GM21360 (cell line): ENCODE results near the gene INPP5B.
A peak's percentile ranks its signal among the peaks of the same experiment; 100 is the strongest.
"Not testable (repeated sequence)": the region's sequence is repeated elsewhere in the genome, so short reads cannot be mapped to it uniquely, and the experiment has no call there.

Experiments used
- ATAC-seq: cut with Tn5 transposase; IDR thresholded peaks from one replicate; pipeline ENCODE4 v1.9.1; 2021; ENCODE audit warnings: mild to moderate bottlenecking, moderate library complexity; ENCODE audit not compliant: unreplicated experiment

Gene INPP5B

DNA sequence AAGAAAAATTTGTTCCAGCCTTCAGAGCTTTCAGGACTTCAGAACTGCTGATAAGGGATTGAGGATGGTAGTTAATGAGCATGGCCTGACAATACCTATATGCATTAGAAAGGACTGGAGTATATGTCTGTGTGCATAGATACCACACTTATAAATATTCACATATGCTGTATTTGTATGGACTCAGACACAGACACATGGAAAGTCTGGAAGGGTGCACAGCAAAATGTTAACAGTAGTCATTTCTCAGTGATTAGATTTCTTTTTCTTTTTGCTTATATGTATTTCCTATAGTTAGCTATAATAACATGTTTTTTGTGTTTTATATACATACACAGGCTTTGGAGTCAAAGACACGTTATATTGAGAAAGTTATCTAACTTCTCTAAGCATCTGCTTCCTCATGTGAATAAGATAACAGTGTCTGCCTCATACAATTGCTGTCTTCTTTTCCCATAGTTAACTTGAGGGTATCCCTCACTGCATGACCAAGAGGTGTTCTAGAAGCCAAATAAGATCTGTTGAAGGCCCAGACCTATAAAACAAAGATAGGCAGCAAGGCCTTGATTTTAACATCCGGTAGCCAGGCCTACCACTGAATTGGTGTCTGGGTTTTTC is 31.3 kb downstream of the INPP5B start:
- no peak for ATAC-seq

DNA sequence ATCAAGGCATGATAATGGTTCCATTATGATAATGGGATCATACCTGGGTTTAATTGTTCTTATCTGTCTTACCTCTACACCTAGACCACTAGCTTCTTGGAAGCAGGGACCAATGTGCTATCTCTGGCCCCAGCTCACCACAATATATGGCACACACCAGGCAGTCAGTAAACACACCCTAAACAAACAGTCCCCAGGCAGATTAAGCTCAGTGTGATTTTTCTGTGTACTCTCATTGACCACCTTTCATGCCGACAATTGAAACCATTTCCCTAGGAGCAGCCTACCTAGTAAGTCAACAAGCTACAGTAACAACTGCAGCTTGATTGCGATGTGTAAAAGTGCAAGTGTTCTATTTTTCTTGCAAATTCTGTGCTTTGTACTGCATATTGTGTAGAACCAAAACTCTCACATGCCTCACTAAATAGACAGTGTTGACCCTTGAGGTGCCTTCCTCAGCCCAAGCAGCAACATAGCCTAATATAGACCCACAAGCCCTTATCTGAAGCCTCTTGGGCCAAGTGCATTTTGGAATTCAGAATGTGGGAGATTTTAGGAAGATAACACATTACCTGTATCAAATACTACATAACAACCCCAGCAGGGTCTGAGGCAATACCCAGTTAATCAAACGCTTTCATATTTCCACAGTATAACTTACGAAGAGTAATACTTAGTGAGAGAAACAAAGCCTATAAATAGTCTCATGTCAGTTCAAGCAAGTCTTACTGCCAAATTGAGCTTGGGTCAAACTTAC is 32.0 kb downstream of the INPP5B start:
- no peak for ATAC-seq

DNA sequence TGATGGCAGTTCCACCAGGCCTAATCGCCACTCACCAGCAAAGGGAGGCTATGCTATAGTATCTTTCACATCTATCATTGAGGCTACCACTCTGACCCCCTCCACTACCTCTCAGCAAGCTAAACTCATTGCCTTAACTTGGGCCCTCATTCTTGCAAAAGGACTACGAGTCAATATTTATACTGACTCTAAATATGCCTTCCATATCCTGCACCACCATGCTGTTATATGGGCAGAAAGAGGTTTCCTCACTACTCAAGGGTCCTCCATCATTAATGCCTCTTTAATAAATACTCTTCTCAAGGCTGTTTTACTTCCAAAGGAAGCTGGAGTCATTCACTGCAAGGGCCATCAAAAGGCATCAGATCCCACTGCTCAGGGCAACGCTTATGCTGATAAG is 35.4 kb downstream of the INPP5B start:
- ATAC-seq = not testable (repeated sequence)

DNA sequence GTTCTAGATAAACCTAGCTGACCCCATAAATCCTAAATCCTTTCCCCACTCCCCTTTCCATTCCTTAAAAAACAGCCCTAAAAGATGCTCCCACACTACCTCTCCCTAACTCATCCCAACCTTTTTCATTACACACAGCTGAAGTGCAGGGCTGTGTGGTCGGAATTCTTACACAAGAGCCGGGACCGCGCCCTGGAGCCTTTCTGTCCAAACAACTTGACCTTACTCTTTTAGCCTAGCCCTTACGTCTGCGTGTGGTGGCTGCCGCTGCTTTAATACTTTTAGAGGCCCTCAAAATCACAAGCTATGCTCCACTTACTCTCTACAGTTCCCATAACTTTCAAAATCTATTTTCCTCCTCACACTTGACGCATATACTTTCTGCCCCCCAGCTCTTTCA is 36.0 kb downstream of the INPP5B start:
- ATAC-seq = not testable (repeated sequence)

DNA sequence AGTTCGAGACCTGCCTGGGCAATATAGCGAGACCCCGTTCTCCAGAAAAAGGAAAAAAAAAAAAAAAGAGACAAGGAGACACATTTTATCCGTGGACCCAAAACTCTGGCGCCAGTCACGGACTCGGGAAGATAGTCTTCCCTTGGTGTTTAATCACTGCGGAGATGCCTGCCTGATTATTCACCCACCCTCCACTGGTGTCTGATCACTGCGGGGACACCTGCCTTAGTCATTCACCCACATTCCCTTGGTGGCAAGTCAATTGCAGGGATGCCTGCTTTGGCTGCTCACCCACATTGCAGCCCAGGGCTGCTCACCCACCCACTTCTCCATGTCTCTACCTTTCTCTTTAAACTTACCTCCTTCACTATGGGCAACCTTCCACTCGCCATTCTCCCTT is 38.3 kb downstream of the INPP5B start:
- ATAC-seq = not testable (repeated sequence)

DNA sequence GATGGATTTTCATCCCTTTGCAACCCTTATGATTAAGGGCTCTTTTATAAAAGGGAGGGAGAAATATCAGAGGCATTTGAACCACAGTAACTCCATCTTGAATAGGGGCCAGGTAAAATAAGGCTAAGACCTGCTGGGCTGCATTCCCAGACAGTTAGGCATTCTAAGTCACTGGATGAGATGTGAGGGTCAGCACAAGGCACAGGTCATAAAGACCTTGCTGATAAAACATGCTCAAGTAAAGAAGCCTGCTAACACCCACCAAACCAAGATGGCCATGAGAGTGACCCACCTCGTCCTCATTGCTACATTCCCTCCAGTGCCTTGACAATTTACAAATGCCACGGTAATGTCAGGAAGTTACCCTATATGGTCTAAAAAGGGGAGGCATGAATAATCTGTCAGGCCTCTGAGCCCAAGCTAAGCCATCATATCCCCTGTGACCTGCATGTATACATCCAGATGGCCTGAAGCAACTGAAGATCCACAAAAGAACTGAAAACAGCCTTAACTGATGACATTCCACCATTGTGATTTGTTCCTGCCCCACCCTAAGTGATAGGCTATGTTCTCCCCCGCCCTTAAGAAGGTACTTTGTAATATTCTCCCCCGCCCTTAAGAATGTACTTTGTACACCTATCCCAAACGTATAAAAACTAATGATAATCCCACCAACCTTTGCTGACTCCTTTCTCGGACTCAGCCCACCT is 39.3 kb downstream of the INPP5B start:
- not testable (repeated sequence) for ATAC-seq

DNA sequence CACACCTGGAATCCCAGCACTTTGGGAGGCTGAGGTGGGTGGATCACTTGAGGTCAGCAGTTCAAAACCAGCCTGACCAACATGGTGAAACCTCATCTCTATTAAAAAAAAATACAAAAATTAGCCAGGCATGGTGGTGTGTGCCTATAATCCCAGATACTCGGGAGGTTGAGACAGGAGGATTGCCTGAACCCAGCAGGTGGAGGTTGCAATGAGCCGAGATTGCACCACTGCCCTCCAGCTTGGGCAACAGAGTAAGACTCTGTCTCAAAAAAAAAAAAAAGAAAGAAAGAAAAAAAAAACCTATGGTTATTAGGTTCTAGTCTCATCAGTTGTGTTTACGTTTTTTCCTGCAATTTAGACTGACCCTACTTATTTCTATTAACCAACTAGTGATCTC is 40.3 kb downstream of the INPP5B start:
- ATAC-seq = not testable (repeated sequence)

DNA sequence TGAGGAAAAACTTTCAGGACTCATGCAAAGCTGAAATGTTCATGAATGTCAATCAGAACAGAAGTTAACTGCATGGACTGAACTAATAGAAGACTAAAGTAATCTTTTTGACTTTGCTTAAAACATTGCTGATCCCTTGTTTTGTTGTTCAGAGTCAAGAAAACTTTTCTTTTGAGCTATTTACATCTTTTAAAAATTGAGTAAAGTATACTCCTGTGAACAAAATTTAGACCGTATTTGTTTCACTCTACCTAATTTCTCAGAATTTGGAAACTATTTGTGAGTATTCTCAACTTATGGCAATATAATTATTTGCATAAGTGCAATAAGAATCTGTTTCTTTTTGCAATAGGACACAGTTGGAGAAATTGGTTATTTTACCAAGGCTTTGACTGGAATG is 41.1 kb downstream of the INPP5B start:
- ATAC-seq = no peak

DNA sequence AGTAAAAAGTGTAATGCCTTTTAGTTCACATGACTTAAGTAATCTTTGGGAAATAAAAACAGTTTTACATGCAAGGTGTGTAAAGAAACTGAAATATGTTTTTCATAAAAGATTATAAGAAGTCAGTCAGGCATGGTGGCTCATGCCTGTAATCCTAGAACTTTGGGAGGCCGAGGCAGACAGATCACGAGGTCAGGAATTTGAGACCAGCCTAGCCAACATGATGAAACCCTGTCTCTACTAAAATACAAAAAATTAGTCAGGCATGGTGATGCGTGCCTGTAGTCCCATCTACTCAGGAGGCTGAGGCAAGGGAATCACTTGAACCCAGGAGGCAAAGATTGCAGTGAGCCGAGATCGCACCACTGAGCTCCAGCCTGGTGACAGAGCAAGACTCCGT is 42.9 kb downstream of the INPP5B start:
- ATAC-seq = not testable (repeated sequence)

DNA sequence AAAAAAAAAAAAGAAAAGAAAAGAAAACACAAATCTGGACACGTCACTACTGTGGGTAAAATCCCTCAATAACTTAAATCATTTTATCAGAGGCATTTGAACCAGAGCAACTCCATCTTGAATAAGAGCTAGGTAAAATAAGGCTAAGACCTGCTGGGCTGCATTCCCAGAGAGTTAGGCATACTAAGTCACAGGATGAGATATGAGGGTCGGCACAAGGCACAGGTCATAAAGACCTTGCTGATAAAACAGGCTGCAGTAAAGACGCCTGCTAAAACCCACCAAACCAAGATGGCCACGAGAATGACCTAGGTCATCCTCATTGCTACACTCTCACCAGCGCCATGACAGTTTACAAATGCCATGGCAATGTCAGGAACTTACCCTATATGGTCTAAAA is 43.9 kb downstream of the INPP5B start:
- no peak for ATAC-seq

DNA sequence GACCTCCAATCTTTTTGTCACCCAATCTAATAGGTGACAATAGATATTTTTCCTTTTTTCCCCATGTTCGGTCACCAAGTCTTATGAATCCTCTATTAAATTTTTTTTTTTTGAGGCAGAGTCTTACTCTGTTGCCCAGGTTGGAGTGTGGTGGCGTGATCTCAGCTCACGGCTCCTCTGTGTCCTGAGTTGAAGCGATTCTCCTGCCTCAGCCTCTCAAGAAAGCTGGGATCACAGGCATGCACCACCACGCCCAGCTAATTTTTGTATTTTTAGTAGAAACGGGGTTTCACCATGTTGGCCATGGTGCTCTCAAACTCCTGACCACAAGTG is 45.0 kb downstream of the INPP5B start:
- ATAC-seq = no peak

DNA sequence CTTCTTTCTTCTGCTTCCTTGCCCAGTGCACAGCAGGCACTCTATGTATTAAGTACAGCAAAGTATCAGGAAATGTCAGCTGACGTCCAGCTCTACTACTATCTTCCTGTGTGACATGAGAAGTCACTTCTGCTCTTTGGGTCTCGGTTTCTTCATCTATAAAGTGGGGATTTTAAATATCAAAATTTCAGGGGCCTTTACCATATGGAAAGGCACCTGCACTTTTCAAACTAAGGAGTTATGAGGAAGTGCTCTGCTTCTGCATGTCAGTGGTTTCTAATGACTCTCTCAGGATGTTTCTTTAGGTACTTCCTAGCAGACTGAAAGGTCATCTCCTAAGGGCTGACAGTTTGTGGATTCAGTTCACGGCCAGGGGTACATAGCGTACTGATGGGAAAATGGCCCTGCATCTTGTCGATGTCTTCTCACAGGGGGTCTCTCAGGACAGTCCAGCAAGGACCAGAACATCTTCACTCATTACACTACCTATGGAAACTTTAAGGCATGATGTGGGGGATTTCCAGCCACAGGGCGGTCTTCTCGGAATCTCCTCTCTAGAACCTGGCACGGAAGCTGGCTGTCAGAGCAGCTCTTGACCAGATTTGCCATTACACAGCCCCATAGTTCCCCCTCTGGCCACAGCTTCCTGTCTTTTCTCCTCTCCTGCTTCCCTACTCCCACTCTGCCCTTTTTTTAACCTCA is 45.5 kb downstream of the INPP5B start:
- ATAC-seq = peak; percentile 68

DNA sequence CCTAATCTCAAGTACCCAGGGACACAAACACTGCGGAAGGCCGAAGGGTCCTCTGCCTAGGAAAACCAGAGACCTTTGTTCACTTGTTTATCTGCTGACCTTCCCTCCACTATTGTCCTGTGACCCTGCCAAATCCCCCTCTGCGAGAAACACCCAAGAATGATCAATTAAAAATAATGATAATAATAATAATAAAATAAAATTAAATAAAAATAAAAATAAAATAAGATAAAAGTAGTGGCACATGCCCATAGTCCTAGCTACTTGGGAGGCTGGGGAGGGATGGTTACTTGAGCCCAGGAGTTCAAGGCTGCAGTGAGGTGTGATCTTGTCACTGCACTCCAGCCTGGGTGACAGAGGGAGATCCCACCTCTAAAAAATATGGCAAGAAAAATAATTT is 49.3 kb downstream of the INPP5B start:
- not testable (repeated sequence) for ATAC-seq

DNA sequence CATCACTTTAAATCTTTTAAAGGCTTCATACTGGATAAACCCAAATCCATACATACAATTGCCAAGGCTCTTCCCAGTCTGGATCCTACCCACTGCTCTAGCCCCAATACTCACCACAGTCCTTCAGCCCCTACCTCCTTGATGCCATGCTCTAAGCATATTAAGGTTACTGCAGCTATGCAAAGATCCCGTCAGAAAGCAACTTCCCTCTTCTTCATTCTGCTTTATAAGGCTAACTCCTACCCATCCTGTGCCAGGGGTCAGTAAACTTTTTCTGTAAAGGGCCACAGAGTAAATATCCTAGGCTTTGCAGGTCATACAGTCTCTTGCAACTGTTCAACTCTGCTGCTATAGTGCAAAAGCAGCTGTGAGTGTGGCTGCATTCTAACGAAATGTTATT is 53.2 kb downstream of the INPP5B start:
- no peak for ATAC-seq

DNA sequence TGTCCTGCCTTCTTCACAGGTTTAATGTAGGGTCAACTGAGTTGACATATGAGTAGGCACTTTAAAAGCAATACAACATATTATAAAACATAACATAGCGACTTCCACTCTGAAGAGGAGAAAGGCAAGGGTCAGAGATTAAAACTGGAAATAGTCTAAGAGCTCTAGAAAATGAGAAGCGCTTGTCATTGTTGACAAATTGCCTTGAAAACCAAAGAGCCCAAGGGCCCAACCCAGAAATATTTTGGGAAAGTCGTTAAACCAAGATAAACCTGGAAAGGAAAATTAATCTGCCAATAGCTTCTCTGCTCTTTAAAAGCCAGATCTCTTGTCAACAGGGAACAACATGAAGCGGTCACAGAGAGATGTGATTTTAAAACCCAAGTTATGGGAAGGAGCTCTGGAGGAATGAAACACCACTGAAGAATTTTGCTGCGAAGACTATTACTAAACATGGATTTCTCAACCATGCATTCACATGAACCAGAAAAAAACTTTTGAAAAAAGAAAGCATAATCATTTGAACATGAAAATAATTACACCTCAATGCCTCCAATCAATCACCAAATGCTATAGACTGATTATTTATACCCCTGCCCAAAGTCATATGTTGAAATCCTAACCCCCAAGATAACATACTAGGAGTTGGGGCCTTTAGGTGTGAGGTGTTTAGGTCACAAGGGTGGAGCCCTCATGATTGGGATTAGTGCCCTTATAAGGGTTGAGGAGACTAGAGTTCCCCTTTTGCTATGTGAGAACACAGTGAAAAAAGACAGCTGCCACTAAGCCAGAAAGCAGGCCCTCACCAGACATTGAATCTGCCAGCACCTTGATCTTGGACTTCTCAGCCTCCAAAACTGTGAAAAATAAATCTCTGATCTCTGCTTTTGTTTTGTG is 54.5 kb downstream of the INPP5B start:
- ATAC-seq = no peak

DNA sequence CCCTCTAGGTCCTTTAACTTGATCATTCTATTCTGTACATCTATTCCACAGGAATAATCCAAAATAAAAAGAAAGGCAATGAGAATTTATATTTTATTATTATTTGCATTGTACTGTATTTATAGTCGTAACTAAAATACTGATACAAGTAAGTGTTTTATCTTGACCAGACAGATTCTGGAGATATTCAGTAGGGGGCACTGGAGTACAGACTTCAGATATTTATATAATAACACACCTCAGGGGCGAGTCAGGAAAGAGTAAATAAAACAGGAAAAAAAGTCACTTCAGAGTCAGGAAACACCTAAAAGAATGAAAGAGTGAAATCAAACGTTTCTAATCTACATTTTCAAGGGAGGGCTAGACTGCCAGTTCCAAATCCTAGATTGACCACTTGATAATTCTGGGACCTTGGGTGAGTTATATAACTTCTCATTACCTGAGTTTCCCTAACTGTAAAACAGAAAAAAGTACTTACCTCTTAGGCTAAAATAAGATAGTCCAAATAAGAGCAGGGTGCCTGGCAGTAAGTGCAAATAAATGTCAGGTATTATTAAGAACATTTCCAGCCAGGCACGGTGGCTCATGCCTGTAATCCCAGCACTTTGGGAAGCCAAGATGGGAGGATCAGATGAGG is 56.4 kb downstream of the INPP5B start:
- ATAC-seq = no peak

DNA sequence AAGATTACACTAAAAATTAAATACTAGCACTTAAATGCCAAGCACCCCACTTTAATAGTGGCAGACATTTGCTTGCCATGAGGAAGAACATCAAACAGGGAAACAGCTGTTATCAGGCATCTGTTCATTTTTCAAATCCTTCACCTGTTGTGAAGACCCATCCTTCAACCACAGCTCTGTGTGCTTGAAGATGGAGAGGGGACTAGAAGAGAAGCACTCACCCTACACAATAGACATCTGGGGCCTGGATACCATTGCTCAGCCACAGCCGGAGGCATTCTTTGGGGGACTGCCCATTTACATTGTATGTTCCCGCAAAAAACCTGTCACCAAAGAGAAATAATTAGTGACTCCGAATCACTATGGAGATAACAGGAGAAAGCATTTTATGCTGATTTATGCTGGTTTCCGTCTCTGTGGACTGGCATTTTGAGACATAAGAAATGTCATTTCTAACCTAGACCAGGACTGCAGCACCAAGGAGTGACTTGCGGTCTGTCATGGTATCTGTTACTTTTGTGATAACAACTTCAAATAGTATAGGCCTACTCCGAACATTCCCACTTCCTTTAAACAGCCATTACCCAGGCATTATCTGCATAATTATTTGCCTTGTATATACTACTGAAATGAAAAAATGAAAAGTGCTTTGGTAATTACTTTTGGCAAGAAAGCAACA is 58.7 kb downstream of the INPP5B start:
- no peak for ATAC-seq

DNA sequence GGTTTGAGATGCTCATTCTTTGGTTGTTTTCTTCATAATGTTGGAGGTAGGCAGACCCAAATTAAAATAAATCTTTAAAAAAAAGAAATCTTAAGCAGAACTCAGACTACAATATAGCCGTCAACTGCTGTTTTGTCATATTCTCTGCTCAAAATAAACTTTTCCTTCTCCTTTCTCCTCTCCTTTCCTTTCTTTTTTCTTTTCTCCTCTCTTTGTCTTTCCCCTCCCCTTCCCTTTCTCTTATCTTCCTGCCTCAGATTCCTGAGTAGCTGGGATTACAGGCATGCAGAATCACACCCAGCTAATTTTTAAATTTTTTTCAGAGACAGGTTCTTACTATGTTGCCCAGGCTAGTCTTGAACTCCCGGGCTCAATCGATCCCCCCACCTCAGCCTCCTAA is 62.7 kb downstream of the INPP5B start:
- no peak for ATAC-seq

DNA sequence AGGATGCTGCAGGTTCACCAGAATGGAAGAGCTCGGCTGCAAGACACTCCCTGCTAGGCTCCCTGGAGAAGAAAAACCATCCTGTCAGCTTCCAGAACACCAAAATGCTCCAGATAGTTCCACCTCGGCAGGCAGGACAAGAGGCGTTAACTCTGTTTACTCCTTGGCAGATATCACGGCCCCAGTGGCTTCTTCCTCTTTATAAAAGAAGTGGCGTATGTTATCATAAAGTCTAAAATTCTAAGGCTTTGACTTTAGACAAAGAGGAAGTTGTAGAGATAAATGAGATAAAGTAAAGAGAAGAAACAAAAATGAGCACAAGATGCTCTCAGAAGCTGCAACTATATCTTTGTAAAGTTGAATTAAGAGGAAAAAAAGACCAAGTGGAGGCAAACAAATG is 63.2 kb downstream of the INPP5B start:
- no peak for ATAC-seq

DNA sequence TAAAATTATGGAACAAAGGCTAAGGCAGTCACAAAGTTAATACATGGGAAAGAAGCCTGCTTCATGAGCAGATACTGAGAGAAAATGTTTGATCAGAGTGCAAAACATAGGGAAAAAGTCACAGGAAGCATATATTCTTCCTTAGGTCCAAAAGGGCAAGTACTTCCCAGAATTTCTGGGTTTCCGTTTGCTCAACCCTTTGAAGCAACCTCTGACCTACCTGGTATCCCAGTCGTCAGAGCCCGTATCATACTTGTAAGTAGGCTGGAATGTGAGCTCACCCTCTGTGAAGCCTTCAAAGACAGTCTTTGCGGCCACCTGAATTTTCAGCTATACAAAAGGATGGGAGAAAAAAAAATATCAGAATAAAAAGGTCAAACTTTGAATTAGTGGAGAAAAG is 67.0 kb downstream of the INPP5B start:
- no peak for ATAC-seq
